HG03060 (cell line): ENCODE data around the gene LZTR1.

ENCODE experiments used
- ATAC-seq: cut with Tn5 transposase; IDR thresholded peaks from one replicate; pipeline ENCODE4 v1.9.1; 2021; ENCODE audit warnings: low read depth, moderate number of reproducible peaks; ENCODE audit not compliant: unreplicated experiment

The LZTR1 gene

DNA sequence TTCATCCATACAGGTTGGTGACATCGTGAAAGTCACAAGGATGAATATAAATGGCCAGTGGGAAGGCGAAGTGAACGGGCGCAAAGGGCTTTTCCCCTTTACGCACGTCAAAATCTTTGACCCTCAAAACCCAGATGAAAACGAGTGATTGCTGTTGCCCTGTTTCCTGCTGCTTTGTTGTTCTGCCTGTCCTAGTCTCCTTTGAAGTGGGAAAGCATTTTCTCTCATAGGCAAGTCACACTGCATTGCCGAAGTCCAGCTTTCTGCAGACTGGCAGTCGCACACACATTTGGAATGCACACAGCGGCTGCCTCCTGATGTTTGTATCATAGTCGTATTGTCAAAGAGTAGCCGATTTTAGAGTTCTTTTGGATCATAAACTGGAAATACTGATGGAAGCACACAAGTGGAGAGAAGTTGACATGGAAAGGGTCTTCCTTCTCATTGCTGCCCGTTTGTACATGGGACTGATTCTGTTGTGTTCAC lies 32.4 kb upstream of the LZTR1 start:
- no peak for ATAC-seq

DNA sequence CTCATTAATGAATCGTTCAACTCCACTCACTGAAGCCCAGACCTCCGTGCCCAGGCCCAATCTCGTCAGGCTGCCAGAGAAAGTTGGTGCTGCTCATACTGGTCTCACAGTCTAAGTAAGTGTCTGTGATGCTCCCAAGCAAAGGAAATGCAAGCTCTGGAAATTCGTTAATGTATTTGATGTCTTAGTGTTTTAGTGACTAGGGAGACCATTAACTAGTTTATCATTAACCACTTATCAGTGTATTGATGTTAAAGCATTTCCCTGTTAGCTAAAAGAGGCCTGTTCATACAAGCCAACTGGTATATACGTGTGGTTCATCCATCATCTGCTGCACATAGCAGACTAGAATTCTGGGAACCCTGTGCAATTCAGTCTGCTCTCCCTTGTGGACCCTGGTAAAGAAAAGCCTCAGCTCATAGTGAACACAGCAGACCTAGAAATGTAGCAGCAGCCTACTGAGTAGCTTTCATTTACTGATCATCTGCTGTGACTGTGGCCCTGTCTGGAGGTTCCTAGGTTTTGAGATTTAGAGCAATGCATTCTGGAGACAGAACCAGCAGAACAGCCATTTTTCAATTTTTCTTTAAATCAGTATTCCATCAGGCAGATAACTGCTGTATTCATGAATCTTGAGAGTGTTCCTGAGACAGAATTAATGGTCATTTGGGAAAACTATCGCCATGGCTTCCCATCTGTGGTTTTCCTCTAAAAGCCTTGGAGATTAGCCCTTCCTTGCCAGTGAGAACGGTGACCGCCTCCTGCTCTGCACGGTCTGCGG lies 30.8 kb upstream of the LZTR1 start:
- no peak for ATAC-seq

DNA sequence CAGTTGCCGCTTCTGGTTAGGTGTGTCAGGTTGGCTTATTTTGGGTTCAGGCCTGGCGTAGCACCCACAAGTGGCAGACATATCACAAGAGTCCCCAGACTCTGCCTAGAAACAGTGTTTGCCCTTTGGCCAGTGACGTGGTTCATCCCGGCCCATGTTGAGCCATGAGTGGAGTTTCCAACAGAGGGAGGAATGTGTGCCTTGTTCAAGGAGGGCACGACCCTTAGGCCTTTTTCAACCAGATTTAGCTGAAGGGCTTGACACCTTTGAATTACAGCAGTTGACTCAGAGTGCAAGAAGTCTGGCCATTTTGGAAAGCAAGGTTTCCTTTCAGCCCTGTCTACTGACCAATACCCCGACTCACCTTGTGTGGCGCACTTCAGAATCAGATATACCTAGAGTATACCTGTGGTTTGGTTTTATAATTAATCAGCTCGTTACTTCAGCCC lies 30.1 kb upstream of the LZTR1 start:
- no peak for ATAC-seq

DNA sequence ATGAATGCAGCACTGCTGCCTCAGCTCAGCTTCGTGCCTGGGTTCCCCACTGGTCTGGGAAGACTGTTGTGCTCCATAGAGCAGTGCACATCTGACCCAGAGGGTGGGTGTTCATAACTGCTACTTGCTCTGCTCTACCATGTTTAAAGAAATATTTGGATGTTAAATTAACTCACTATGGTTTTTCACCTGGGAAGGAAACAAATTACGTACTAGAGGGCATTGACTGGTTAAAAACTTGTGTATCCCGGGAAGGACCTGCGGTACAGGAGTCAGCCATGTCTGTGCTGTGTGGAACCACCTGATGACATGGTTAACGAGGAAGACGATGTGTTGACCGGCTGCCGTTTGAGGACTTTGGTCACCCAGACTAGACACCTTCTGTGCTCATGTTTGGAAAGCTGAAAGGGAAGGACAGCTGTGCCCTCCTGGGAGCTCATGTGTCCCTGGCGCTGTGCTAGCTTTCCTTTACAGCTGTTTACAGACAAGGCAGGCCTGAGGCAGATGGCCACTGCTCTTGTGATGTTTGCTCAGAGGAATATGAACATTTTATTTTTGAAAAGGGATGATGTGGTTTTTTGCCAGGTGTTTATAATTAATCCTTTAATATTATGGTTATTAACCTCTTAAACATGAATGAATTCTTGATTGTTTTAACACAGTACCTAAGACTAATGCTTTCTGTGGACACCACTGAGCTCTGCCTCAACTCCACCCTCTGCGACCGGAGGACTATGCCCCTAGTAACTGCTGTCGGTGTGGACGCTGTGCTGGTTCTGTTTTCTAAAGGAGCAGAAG lies 29.4 kb upstream of the LZTR1 start:
- ATAC-seq, result no peak

DNA sequence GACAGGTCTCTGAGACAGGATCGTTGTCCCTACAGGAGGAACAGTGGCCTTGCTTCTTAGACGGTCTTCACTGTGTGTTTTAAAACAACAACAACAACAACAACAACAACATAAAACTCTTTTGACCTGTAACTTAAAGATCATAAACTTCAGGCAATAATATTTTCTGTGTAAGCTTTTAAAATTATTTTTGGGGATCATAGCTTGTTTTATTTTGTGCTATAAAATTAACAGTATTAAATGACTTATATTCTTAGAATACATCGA lies 28.8 kb upstream of the LZTR1 start:
- no peak for ATAC-seq

DNA sequence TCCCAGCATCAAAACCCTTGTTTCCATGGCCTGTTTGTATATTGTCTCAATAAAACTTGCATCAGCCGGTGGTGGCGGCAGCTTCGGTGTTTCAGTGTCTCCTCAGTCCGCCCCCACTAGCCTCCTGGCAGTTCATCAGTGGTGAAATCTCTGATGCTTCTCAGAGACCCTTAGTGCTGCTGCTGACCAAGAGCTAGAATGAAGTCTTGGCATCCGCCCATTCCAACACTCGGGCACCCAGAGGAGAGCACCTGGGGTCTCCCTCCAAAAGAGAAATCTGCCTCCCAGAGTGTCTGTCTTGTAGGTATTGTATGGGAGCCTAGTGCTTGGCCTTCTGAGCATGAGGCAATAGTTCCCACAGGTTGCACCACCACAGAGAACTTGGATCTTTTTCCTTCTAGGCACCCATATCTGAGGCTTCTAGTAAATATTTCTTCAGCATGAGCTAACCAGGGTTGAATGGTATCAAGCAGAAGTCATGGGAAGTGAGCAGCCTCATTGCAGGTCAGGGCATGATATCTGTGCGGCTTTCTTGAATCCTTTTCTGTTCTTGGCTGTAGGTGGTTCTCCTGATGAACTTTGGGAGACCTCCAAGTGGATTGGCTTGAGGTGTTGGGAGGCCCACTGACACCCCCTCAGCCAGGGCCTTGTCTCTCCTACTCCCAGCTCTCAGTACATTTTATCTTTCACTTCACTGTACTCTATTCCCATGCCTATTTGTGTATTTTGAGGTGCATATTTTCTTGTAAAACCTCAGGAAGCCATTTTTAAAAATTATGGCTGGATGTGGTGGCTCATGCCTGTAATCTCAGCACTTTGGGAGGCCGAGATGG lies 28.2 kb upstream of the LZTR1 start:
- no peak for ATAC-seq

DNA sequence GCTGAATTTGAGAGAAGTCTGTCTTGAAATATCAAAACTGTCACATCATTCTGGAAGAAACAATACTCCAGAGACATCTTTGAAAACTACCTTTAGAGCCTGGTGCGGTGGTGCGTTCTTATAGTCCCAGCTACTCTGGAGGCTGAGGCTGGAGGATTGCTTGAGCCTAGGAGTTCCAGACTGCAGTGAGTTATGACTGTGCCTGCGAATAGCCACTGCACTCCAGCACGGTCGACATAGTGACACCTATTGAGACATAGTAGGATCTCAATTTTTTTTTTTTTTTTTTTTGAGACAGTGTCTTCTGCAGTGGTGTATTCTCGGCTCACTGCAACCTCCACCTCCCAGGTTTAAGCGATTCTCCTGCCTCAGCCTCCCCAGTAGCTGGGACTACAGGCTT lies 26.5 kb upstream of the LZTR1 start:
- ATAC-seq, result no peak

DNA sequence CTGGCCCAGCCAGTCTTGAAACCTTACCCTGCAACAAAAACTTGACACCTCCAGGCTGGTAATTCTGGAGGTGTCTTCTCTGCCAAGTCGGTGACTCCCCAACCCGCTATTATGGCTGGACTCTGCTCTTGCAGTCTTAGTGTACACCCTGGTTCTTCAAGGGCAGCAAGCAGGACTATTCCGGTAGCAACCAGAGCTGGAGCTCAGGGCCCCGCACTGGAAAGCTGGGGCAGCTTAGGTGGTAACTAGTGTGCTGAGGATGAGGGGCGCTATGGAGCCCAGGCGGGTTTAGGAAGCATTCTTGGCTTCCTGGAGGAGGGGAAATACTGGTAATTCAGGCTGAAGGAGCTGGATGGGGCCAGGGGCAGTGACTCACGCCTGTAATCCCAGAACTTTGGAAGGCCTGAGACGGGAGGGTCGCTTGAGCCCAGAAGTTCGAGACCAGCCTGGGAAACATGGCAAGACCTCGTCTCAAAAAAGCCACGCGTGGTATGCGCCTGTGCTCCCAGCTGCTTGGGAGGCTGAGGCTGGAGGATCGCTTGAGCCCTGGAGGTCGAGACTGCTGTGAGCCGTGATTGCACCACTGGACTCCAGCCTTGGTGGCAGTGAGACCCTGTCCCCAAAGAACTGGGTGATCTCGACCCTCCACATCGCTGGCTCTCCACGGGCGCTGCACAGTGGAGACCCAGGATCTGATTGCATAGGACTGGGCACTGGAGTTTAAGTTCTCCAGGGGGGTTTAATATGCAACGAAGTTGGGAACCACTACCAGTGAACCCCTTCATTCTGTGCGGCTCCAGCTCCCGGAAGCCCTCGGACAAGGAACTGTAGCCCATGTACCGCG lies 25.6 kb upstream of the LZTR1 start:
- no peak for ATAC-seq

DNA sequence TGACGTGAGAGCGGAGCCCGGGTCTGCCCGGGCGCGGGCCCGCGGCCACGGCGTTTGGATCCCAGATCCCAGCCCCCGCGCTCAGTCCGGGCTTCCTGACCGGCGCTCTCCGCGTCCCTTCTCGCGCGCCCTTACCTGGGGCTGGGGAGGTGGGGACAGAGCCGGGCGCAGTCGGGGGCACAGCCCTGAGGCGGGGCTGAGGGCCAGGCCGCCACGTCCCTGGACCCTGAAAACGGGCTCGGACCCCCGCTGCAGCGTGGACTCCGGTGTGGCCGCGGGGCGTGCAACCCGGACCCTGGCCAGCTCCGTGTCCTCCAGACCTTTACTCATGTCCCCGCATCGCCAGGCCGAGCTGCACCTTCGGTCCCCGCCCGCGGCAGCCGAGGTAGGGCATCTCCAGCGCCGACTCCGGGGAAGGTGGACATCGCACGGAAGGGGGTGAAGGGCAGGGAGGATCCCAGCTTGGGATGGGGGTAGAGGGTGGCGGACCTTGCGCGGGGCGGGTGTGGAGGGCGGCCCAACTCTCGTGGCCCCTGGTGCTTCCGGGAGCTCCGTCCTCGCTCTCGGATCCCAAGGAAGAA lies 24.9 kb upstream of the LZTR1 start:
- ATAC-seq, result no peak

DNA sequence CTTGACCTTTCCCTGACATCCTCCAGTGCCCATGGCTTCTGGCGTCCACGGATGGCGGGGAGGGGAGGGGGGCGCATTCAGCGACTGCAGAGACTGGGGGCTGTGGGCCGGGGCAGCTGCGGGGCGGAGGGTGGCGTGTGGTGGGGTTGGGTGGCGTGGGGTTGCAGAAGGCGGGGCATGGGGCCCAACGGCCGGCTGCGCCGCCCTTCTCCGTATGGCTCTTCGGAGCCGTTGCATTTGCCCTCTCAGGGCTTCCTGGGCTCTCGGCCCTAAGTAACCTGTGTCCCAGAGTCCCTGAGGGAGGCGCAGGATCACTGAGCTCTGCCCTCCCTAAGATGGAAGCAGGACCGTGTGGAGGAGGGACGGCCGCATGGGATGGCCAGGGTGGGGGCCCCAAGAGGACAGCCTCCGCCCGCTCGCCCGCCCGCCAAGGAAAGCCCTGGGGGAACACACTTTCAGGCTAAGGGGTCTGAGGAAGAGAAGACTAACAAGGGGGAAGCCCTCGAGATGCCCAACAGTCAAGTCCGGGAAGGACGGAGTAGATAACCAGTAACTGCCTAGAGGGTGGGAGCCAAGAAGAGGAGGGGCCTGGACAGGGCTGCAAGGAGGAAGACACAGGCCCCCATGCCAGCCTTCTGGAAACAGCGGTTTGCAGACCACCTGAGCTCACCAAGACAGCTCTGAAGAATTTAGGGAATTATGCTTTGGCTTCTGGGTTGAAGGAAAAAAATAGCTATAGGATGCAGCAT lies 24.2 kb upstream of the LZTR1 start:
- no peak for ATAC-seq

DNA sequence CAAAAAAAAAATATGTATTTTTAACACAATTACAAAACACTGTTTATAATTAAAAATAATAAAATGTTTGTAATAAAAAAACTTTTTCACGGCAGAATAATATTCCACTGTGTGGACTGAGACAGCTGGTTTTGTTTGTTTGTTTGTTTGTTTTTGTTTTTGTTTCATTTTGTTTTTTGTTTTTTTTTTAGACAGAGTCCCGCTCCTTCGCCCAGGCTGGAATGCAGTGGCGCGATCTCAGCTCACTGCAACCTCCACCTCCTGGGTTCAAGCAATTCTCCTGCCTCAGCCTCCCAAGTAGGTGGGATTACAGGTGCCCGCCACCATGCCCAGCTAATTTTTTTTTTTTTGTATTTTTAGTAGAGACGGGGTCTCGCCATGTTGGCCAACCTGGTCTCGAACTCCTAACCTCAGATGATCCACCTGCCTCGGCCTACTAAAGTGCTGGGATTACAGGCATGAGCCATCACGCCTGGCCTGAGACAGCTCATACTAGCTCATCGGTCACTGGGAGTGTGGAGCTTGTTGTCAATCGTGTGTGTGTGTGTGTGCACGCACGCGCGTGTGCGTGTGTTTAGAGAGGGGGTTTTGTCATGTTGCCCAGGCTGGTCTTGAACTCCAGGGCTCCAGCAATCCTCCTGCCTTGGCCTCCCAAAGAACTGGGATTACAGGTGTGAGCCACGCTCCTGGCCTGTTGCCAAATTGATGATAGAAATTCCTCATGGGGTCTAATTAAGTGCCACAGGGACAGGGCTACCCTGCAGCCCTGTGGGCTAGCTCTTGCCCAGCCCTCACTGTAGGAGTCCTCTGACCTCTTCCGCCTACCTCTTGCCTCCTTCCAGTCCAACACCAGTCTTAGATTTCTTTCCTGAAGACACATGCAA lies 22.3 kb upstream of the LZTR1 start:
- ATAC-seq, result no peak

DNA sequence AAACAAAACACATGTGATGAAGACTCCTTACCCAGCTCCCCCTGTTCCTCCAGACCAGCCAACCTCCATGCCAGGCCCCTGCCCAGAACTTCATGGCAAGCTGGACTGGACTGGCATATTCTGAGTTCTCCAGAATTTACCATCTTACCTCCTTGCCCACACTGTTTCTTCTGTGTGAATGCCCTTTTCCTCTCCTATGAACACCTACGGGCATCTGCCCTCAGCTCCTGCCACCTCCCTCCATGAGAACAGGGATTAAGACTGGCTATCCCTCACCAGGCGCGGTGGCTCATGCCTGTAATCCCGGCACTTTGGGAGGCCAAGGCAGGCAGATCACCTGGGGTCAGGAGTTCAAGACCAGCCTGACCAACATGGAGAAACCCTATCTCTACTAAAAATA lies 21.5 kb upstream of the LZTR1 start:
- no peak for ATAC-seq

DNA sequence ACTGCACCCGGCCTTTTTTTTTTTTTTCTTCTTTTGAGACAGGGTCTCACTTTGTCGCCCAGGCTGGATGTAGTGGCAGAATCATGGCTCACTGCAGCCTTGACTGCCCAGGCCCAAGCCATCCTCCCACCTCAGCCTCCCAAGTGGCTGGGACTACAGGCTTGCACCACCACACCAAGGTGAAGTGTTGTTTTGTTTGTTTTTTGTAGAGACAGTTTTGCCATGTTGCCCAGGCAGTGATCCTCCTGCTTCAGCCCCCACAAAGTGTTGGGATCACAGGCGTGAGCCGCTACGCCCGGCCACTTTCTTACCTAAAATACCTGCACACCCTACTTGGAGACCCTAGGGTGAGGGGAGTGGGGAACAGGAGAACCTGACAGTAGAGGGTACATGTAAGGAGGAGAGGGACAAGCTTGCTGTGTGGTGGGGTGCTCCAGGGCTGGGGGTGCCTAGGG lies 19.6 kb upstream of the LZTR1 start:
- ATAC-seq, result no peak

DNA sequence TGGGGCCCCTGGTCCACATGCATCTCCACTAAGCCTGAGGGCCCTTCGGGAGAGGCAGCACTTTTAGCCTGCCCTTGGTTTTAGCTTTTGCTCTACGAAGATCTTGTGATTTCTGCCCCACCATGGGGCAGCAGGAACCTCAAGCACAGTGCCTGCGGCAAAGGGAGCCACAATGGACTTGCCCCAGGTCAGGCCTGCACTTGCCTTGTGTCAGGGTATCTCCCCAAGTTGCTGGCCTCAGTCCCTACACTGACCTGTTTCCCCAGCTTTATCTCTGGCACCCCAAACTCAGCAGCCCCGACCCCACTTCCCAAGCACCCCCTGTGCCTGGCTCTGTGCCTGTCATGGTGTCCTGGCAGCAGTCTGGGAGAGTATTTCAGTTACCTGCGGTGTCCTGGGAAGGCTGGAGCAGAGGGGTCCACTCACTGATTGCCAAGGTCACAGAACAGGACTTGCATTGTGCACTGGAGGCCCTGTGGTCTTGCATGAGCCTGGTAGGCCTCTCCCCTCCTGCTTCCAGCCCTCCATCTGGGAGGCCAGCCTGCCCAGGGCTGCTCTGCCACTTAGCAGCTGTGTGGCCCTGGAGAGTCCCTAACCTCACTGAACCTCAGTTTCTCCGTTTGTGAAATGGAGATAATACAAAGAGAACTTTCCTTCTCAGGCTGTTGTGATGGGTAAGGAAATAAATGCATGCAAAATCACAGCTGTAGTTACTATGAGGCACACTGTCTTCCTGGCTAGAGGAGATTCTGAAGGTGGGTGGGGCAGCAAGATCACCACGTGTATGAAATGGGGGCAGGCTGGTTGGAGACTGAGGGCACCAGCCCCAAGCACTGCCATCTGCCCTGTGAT lies 18.7 kb upstream of the LZTR1 start:
- ATAC-seq, result no peak

DNA sequence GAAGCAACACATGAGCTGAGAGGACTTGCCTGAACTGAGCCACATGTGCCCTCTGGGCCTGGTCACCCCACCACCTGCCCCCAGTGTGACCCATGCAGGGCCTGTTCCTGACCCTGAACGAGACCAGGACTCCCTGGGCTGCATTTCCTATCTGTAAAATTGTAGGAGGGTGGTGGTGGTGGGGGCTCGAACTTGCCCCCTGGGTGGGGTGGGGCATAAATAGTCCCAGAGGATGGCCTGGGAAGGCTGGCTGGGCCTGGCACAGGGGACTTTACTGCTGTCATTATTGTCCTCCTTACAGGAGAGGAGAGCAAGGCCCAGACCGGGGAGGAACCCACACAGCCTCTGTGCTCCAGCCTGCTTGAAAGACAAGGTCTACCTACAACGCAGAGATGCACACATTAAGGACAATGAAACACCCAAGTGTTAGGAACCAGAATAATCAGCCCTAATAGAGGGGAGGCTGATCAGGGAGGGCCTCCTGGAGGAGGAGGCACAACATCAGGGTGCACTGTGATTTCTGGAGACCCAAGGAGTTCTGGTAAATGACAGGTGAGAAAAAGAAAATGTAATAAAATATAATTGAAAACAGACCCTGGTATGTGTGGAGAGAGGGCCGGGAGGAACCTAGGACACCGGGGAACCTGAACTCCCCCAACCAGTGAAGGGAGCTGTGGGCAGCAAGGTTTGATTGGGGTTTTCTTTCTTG lies 17.9 kb upstream of the LZTR1 start:
- no peak for ATAC-seq

DNA sequence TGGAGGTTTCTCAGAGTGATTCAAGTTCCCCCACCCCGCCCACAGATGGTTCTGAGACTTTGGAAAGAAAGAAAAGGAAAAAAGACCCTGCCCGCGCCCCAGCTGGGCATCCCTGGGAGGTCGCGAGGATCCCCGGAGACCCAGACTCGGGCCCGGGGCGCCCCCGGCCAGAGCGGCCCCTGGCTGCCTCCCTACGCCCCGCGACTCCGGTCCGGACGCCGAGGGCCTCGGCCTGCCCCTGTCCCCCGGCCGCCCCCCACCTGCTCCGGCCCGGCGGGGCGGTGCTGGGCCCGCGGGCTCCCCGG lies 17.3 kb upstream of the LZTR1 start:
- ATAC-seq, result no peak
